GM12878 (cell line): Measurements from ENCODE around the gene HADH. TPM values are rescaled to one million over a fixed set of nuclear protein-coding genes. Genes with fewer than 3 reads are reported as not detected.

Source experiments
- ATAC-seq: fragments of 200-7000 bp; cut with Tn5 transposase; 3 replicates; pipeline ENCODE4 v1.9.1; 2020; ENCODE audit warnings: mild to moderate bottlenecking, moderate library complexity
- BruUV-seq: library from RNA; stranded (reverse); fragments of 400-500 nt; replicated peaks from 2 replicates; lab custom pipeline; 2021; lab: Mats Ljungman, UMichigan
- CTCF ChIA-PET: fragments of 300-600 bp; sonication (Branson Sonifier 250); formaldehyde crosslinking; extraction: SDS; loops from one replicate; lab custom pipeline; 2021; ENCODE audit warnings: inconsistent platforms; lab: Yijun Ruan, JAX
- POLR2A ChIA-PET: fragments of 350-600 bp; formaldehyde crosslinking; extraction: SDS; loops from one replicate; lab custom pipeline; 2021; ENCODE audit warnings: inconsistent platforms; lab: Charles Lee
- RAD21 ChIA-PET: fragments of 300-600 bp; sonication (Branson Sonifier 250); formaldehyde crosslinking; loops from one replicate; lab custom pipeline; 2023; ENCODE audit warnings: antibody characterized with exemption; ENCODE audit not compliant: unreplicated experiment; lab: Charles Lee
- SMC1A ChIA-PET: fragments of 300-600 bp; sonication (Branson Sonifier 250); formaldehyde crosslinking; loops from one replicate; lab custom pipeline; 2023; ENCODE audit not compliant: unreplicated experiment, uncharacterized antibody; lab: Charles Lee
- DNase-seq: peaks from one replicate; pipeline ENCODE4 v3.0.0-alpha.2; 2011; ENCODE audit warnings: low read depth, low spot score
- FAIRE-seq: peaks from 3 replicates; lab custom pipeline; 2011; peaks lifted over from hg19 to GRCh38; lab: Jason Lieb, UNC
- H2AFZ ChIP-seq: 2 replicates; pipeline ENCODE4 v1.6.0; 2011; ENCODE audit warnings: low read depth, low read length, control low read depth; ENCODE audit not compliant: control insufficient read depth
- H3K27ac ChIP-seq: 2 replicates; pipeline ENCODE4 v1.5.1; 2011; ENCODE audit warnings: control low read depth; ENCODE audit not compliant: control insufficient read depth, insufficient read depth
- H3K27me3 ChIP-seq, 2 experiments: replicated peaks in 1 of 2; 2 replicates each; pipeline versions ENCODE4 v1.6.0 to v1.6.1; 2011; ENCODE audit warnings: low read length in 1 of 2; ENCODE audit not compliant: control insufficient read depth in 2 of 2, insufficient read depth in 2 of 2
- H3K36me3 ChIP-seq, 2 experiments: 2 replicates each; pipeline ENCODE4 v1.5.1; 2011; ENCODE audit warnings: low read length in 1 of 2; ENCODE audit not compliant: control insufficient read depth in 2 of 2, insufficient read depth in 2 of 2
- H3K4me1 ChIP-seq: 2 replicates; pipeline ENCODE4 v1.6.1; 2011; ENCODE audit warnings: mild to moderate bottlenecking, low read length, moderate library complexity, mixed read lengths; ENCODE audit not compliant: control insufficient read depth, insufficient read depth
- H3K4me2 ChIP-seq: 2 replicates; pipeline ENCODE4 v1.6.0; 2011; ENCODE audit warnings: control low read depth; ENCODE audit not compliant: control insufficient read depth, insufficient read depth
- H3K4me3 ChIP-seq: fragments of 200-600 bp; sonication (generic); 2 replicates; pipeline ENCODE4 v1.5.1; 2016
- H3K79me2 ChIP-seq: 2 replicates; pipeline ENCODE4 v1.6.0; 2011; ENCODE audit warnings: low read length; ENCODE audit not compliant: control insufficient read depth, insufficient read depth
- H3K9ac ChIP-seq: 2 replicates; pipeline ENCODE4 v1.8.0; 2011; ENCODE audit warnings: low read length, control low read depth, mixed read lengths; ENCODE audit not compliant: control insufficient read depth, insufficient read depth
- H3K9me3 ChIP-seq: replicated peaks from 3 replicates; pipeline ENCODE4 v1.5.1; 2011; ENCODE audit warnings: mild to moderate bottlenecking, low read length; ENCODE audit not compliant: control insufficient read depth, insufficient read depth
- H4K20me1 ChIP-seq: 2 replicates; pipeline ENCODE4 v1.6.0; 2011; ENCODE audit not compliant: control insufficient read depth, insufficient read depth
- BHLHE40 ChIP-seq, 2 experiments: fragments of 450-650 bp in 1 of 2; IDR thresholded peaks; 2 replicates each; pipeline ENCODE4 v1.6.1; 2011 to 2017; ENCODE audit warnings: low read depth in 2 of 2, borderline replicate concordance in 1 of 2, improper control_type of control experiment in 1 of 2, low read length in 1 of 2, mild to moderate bottlenecking in 1 of 2
- E4F1 ChIP-seq: fragments of 450-650 bp; IDR thresholded peaks from 2 replicates; pipeline ENCODE4 v1.6.1; 2018; ENCODE audit warnings: borderline replicate concordance, mild to moderate bottlenecking; ENCODE audit not compliant: partially characterized antibody
- WGBS: methylation state at CpG from one replicate; pipeline ENCODE4 v1.1.6; 2016; ENCODE audit warnings: low lambda C conversion rate; ENCODE audit not compliant: insufficient replicate concordance, insufficient coverage; ENCODE audit errors: missing lambda C conversion rate; 5-methylcytosine and 5-hydroxymethylcytosine counted together
- in situ Hi-C: fragments of 300-500 bp; cut with MboI; formaldehyde crosslinking; loops from 9 replicates; pipeline ENCODE4 v1.14.3; 2018; ENCODE audit warnings: mixed read lengths
- intact Hi-C: fragments of 100-400 bp; cut with micrococcal nuclease; formaldehyde crosslinking; loops from one replicate; pipeline ENCODE4 v1.14.2; 2022; ENCODE audit not compliant: unreplicated experiment
- polyA plus RNA-seq, 11 experiments: library from polyadenylated mRNA; depleted of rRNA in 4 of 11; unstranded in 6 of 11; stranded (reverse) in 5 of 11; fragments of >200 nt; fragmentation: Nextera tagmentation in 4 of 11; fragmentation: Illumina TruSeq in 1 of 11; extraction: Ambion mirVana in 4 of 11; extraction: Trizol in 1 of 11; gene quantifications; 1 replicate in 1 of 11; 2 replicates in 10 of 11; pipeline versions ENCODE4 v1.2.1 to v1.2.3, GENCODE V29; 2011 to 2016; ENCODE audit warnings: inconsistent platforms in 2 of 11, missing spikeins in 2 of 11, low read depth in 1 of 11
- total RNA-seq, 4 experiments: library from RNA; depleted of rRNA in 3 of 4; stranded (reverse); fragments of >200 nt in 3 of 4; fragmentation: Illumina TruSeq in 1 of 4; extraction: Trizol in 1 of 4; gene quantifications; 2 replicates each; pipeline versions ENCODE4 v1.2.1 to v1.2.3, GENCODE V29; 2013 to 2021

Gene HADH
- total and polyA plus RNA-seq, 10 of the 15 experiments (the other 5 are each of a cell fraction or from before 2014, with no cell fraction given) = 20.3 to 97.9 (median 76.6) TPM

DNA sequence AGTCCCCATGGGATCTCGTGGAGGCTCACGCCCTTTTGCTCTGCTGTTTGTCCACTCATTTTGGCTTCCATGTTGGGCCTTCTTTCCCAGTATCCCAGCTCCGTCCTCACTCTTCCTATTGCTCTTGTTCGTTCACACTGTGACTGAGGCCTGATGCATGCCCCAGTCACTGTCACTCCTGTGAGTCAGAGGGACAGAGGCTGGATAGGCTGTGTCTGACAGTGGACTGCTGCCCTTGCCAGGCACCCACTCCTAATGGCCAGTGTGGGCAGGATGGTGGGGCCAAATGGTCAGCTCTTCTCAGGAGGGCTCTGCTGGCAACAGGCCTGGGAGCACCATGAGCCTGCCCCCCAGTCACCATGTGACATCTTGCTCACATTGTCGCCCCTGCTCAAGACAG is 40.0 kb downstream of the HADH start:
- no peaks in the 10 kb centered on the region for H4K20me1 ChIP-seq
- no peak overlapping the region for H3K4me2 ChIP-seq
- no peak for FAIRE-seq
- H3K27me3 ChIP-seq = no peaks in the 10 kb centered on the region
- in situ Hi-C loops (loop anchor here (10.0 kb wide), 1 partner anchor 465 kb away; no protein-coding TSS in a partner anchor), intact Hi-C loops (loop anchor here (1.0 to 5.0 kb wide), 4 partner anchors 83 to 543 kb away; no protein-coding TSS in a partner anchor)
- no TSS peak for BruUV-seq
- SMC1A ChIA-PET = interaction anchor here (0.6 to 5.4 kb wide), 14 partner anchors 8 to 543 kb away, joined by 3 to 42 read pairs (median 4); no protein-coding TSS in a partner anchor
- H3K36me3 ChIP-seq = peaks cover 8 to 16% of the 10 kb centered on the region in 2 experiments
- CTCF ChIA-PET = interaction anchor here (0.7 to 5.8 kb wide), 13 partner anchors 10 to 543 kb away, joined by 3 to 57 read pairs (median 3); no protein-coding TSS in a partner anchor
- no peak overlapping the region for H2AFZ ChIP-seq
- no peaks in the 10 kb centered on the region for H3K4me1 ChIP-seq
- no peak for ATAC-seq
- no peaks in the 10 kb centered on the region for H3K79me2 ChIP-seq
- no peak for TF ChIP-seq BHLHE40 (IDR thresholded peaks at IDR 0.05; ENCODE audit: borderline replicate concordance in 1 of 2, low read depth in 2 of 2, low read length in 1 of 2)
- no peak for TF ChIP-seq E4F1
- H3K9me3 ChIP-seq = no peaks in the 10 kb centered on the region
- no peak for DNase-seq
- no peak overlapping the region for H3K9ac ChIP-seq
- whole genome bisulfite sequencing = 95% methylated on average over 5 of the region's 5 CpGs
- H3K4me3 ChIP-seq = no peak overlapping the region
- POLR2A ChIA-PET = no interaction called here
- RAD21 ChIA-PET = interaction anchor here (0.6 to 3.2 kb wide), 14 partner anchors 9 to 547 kb away, joined by 3 to 36 read pairs (median 5); no protein-coding TSS in a partner anchor
- H3K27ac ChIP-seq = no peak overlapping the region
